ENCODE results near the gene ABHD5.

Gene ABHD5

GRCh38 chr3:43686333-43686699 lies 4.4 kb upstream of the ABHD5 start:
- no peak for DNase-seq (ENCODE audit: low spot score)

- no peak for DNase-seq (ENCODE audit: low spot score)
Measured at GRCh38 chr3:43686700-43687498, 3.8 kb upstream of the ABHD5 start.

GRCh38 chr3:43687499-43687811 lies 3.3 kb upstream of the ABHD5 start:
- no peak for DNase-seq (ENCODE audit: low spot score)

GRCh38 chr3:43688245-43688650 lies 2.5 kb upstream of the ABHD5 start:
- DNase-seq (ENCODE audit: low spot score) = no peak

GRCh38 chr3:43689166-43689565 lies 1.6 kb upstream of the ABHD5 start:
- DNase-seq (ENCODE audit: low spot score) = no peak

GRCh38 chr3:43689766-43690399 lies 855 bp upstream of the ABHD5 start:
- DNase-seq (ENCODE audit: low spot score) = no peak

GRCh38 chr3:43691120-43691995 lies 620 bp downstream of the ABHD5 start:
- peak; percentile 21 for DNase-seq (ENCODE audit: low spot score)

GRCh38 chr3:43692085-43692855 lies 1.5 kb downstream of the ABHD5 start:
- no peak for DNase-seq (ENCODE audit: low spot score)

- no peak for DNase-seq (ENCODE audit: low spot score)
Measured at GRCh38 chr3:43692971-43693370, 2.2 kb downstream of the ABHD5 start.

- no peak for DNase-seq (ENCODE audit: low spot score)
Measured at GRCh38 chr3:43693594-43693993, 2.9 kb downstream of the ABHD5 start.

- DNase-seq (ENCODE audit: low spot score) = no peak
Measured at GRCh38 chr3:43695443-43695842, 4.7 kb downstream of the ABHD5 start.

- DNase-seq (ENCODE audit: low spot score) = no peak
Measured at GRCh38 chr3:43695863-43696262, 5.1 kb downstream of the ABHD5 start.

GRCh38 chr3:43696441-43696840 lies 5.7 kb downstream of the ABHD5 start:
- no peak for DNase-seq (ENCODE audit: low spot score)

- no peak for DNase-seq (ENCODE audit: low spot score)
Measured at GRCh38 chr3:43696881-43697280, 6.1 kb downstream of the ABHD5 start.

GRCh38 chr3:43699864-43700263 lies 9.1 kb downstream of the ABHD5 start:
- DNase-seq (ENCODE audit: low spot score) = no peak

GRCh38 chr3:43704697-43705096 lies 14.0 kb downstream of the ABHD5 start:
- DNase-seq (ENCODE audit: low spot score) = no peak

GRCh38 chr3:43706342-43706741 lies 15.6 kb downstream of the ABHD5 start:
- no peak for DNase-seq (ENCODE audit: low spot score)

GRCh38 chr3:43707266-43707665 lies 16.5 kb downstream of the ABHD5 start:
- DNase-seq (ENCODE audit: low spot score) = no peak

GRCh38 chr3:43707998-43708397 lies 17.3 kb downstream of the ABHD5 start:
- DNase-seq (ENCODE audit: low spot score) = peak; percentile 78

GRCh38 chr3:43709022-43709421 lies 18.3 kb downstream of the ABHD5 start:
- no peak for DNase-seq (ENCODE audit: low spot score)

- DNase-seq (ENCODE audit: low spot score) = no peak
Measured at GRCh38 chr3:43710607-43711006, 19.9 kb downstream of the ABHD5 start.

GRCh38 chr3:43718296-43718695 lies 27.6 kb downstream of the ABHD5 start:
- no peak for DNase-seq (ENCODE audit: low spot score)
